ENCODE data around the gene METRNL.

- no peak for TF ChIP-seq CTCF (conservative IDR thresholded peaks at IDR 0.05; ENCODE audit: low read length)
- TF ChIP-seq EZH2phosphoT487 (IDR thresholded peaks at IDR 0.05; ENCODE audit: borderline replicate concordance, low read depth, low read length): no peak
Observed at GRCh38 chr17:83065660-83066542, 13.5 kb upstream of the METRNL start.

All from OCI-LY7 (cell line).